ENCODE results near the gene ZNF593. TPM values are rescaled to one million over a fixed set of nuclear protein-coding genes. Genes with fewer than 3 reads are reported as not detected.

Gene ZNF593
- total and polyA plus RNA-seq, 9 of the 15 experiments (the other 6 are each of a cell fraction or from before 2014, with no cell fraction given) = 9.8 to 334 (median 48.2) TPM

- TF ChIP-seq SUPT5H (IDR thresholded peaks at IDR 0.05) = peak; percentile 68
- TF ChIP-seq TEAD4 (IDR thresholded peaks at IDR 0.05; ENCODE audit: low read length) = no peak
- TF ChIP-seq TEAD4 (CRISPR knock-in tag; IDR thresholded peaks at IDR 0.05; ENCODE audit: borderline replicate concordance) = 0 out of 2 replicates have a peak, but pooled peaks have one; percentile 85
- TF ChIP-seq CC2D1A (IDR thresholded peaks at IDR 0.05) = no peak
- TF ChIP-seq ZNF449 (CRISPR knock-in tag; IDR thresholded peaks at IDR 0.05) = 0 out of 2 replicates have a peak, but pooled peaks have one; percentile 57
- TF ChIP-seq GMEB1 (CRISPR knock-in tag; IDR thresholded peaks at IDR 0.05) = peak; percentile 41; the same call in 1 of the 2 replicates
- peak; percentile 98; the same call in 1 of the 2 replicates for TF ChIP-seq RB1 (IDR thresholded peaks at IDR 0.05; ENCODE audit: low read depth)
- TF ChIP-seq NR1H2 (CRISPR knock-in tag; IDR thresholded peaks at IDR 0.05) = no peak
- TF ChIP-seq KDM4B (IDR thresholded peaks at IDR 0.05; ENCODE audit: borderline replicate concordance in 2 of 2, low read depth in 1 of 2) = peak in 1 of 2 experiments; percentile 67; a peak in 1 of 4 replicates
- no peak for TF ChIP-seq PPARD (CRISPR knock-in tag; IDR thresholded peaks at IDR 0.05)
- TF ChIP-seq ZNF23 (CRISPR knock-in tag; IDR thresholded peaks at IDR 0.05) = no peak
- peak; percentile 51; the same call in 1 of the 2 replicates for TF ChIP-seq ZNF644 (tag; IDR thresholded peaks at IDR 0.05; ENCODE audit: low read depth)
- TF ChIP-seq SMAD4 (CRISPR knock-in tag; conservative IDR thresholded peaks at IDR 0.05) = peak; percentile 94
- no peak for TF ChIP-seq ZNF518B (CRISPR knock-in tag; IDR thresholded peaks at IDR 0.05)
- no peak for TF ChIP-seq CHCHD3 (CRISPR knock-in tag; IDR thresholded peaks at IDR 0.05)
- TF ChIP-seq SREBF2 (CRISPR knock-in tag; IDR thresholded peaks at IDR 0.05) = no peak
- 0 out of 2 replicates have a peak, but pooled peaks have one; percentile 19 for TF ChIP-seq MTA1 (IDR thresholded peaks at IDR 0.05; ENCODE audit: borderline replicate concordance)
- TF ChIP-seq ZFPM2 (CRISPR knock-in tag; IDR thresholded peaks at IDR 0.05) = no peak
- no peak for TF ChIP-seq E2F8 (IDR thresholded peaks at IDR 0.05; ENCODE audit: low read depth, partially characterized antibody)
These were observed 8.1 kb upstream of the ZNF593 start (continued) for GRCh38 chr1:26161415-26162219.
